Retinal pigment epithelial cell (primary cell): ENCODE results near the gene PHLPP2.

Source experiments
- DNase-seq: peaks from one replicate; pipeline ENCODE4 v3.0.0-alpha.2; 2010; ENCODE audit warnings: low read depth
- H3K4me3 ChIP-seq: 2 replicates; pipeline ENCODE4 v1.5.1; 2011; ENCODE audit warnings: mild to moderate bottlenecking, low read length, control low read depth, moderate library complexity
- CTCF ChIP-seq: conservative IDR thresholded peaks from 2 replicates; pipeline ENCODE4 v1.5.1; 2011; ENCODE audit warnings: low read depth, low read length, control low read depth, inconsistent platforms

The PHLPP2 gene

GRCh38 chr16:71669926-71670536 lies 54.5 kb downstream of the PHLPP2 start:
- no peak for DNase-seq
- peak; percentile 7 for TF ChIP-seq CTCF
- H3K4me3 ChIP-seq = no peak overlapping the region

GRCh38 chr16:71666928-71667707 lies 57.4 kb downstream of the PHLPP2 start:
- DNase-seq = no peak
- TF ChIP-seq CTCF = no peak
- no peak overlapping the region for H3K4me3 ChIP-seq

- no peak for TF ChIP-seq CTCF
- DNase-seq = no peak
- no peak overlapping the region for H3K4me3 ChIP-seq
These were observed 58.2 kb downstream of the PHLPP2 start for GRCh38 chr16:71666264-71666663.

- no peak for TF ChIP-seq CTCF
- DNase-seq = no peak
- H3K4me3 ChIP-seq = no peak overlapping the region
These were observed 65.0 kb downstream of the PHLPP2 start for GRCh38 chr16:71659471-71659870.

- TF ChIP-seq CTCF = no peak
- DNase-seq = no peak
- no peak overlapping the region for H3K4me3 ChIP-seq
These were observed 65.7 kb downstream of the PHLPP2 start for GRCh38 chr16:71658771-71659170.

GRCh38 chr16:71649704-71650103 lies 74.8 kb downstream of the PHLPP2 start:
- no peak for DNase-seq
- TF ChIP-seq CTCF = no peak
- no peak overlapping the region for H3K4me3 ChIP-seq

- no peak overlapping the region for H3K4me3 ChIP-seq
- DNase-seq = no peak
- peak; percentile 51 for TF ChIP-seq CTCF
These were observed 75.6 kb downstream of the PHLPP2 start for GRCh38 chr16:71648921-71649320.
